Measurements from ENCODE around the gene GPR142. TPM values are rescaled to one million over a fixed set of nuclear protein-coding genes. Genes with fewer than 3 reads are reported as not detected.

GPR142 gene
- polyA plus RNA-seq, 1 of the 3 experiments (the other 2 are of a cell fraction), result not detected

DNA sequence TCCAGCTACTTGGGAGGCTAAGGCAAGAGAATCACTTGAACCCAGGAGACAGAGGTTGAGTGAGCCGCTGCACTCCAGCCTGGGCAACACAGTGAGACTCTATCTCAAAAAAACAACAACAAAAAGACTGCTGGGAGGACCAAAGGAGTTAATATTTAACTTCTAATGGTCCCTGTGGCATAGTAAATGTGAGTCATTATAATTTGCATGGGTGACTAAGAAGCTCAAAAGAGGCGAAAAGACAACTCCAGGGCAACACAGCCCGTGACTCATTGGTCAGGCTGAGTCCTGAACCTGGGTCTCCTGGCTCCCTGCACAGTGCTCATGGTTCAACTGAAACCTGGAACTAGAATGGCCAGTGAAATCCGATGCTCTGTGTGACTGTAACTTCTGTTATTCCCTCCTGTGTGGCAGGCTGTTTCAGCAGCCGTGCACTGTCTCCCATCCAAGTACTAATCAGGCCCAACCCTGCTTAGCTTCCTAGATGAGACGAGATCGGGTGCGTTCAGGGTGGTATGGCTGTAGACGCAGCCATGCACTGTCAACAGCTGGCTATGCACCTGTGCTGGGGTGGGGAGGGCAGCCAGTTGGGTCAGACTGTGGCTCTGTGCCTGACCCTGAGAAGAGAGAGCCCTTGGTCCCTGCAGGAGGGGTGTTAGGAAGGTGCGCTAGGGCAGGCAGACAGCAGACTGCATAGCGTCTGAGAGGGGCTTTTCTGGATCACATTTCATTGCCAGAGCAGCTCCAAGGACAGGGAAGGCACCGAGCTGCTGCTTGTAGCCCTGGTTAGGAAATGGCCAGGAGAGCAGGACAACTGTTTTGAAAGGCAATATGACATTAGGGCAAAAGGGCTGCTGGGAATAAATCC is 50.1 kb downstream of the GPR142 start:
- no peak overlapping the region for H3K4me2 ChIP-seq
- H3K27ac ChIP-seq (ENCODE audit: low read depth in 2 of 2, low read length in 1 of 2), result no peak overlapping the region
- TF ChIP-seq, protein P1, sequence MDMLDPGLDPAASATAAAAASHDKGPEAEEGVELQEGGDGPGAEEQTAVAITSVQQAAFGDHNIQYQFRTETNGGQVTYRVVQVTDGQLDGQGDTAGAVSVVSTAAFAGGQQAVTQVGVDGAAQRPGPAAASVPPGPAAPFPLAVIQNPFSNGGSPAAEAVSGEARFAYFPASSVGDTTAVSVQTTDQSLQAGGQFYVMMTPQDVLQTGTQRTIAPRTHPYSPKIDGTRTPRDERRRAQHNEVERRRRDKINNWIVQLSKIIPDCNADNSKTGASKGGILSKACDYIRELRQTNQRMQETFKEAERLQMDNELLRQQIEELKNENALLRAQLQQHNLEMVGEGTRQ (IDR thresholded peaks at IDR 0.05; ENCODE audit: borderline replicate concordance, low read depth, low read length), result no peak
- TF ChIP-seq SIN3A (IDR thresholded peaks at IDR 0.05; ENCODE audit: borderline replicate concordance, low read depth, low read length) (no peak), RAD21 (IDR thresholded peaks at IDR 0.05; ENCODE audit: low read length) (no peak), EP300 (IDR thresholded peaks at IDR 0.05; ENCODE audit: borderline replicate concordance in 1 of 2, low read depth in 1 of 2, low read length in 1 of 2) (no peak), NFIC (IDR thresholded peaks at IDR 0.05; ENCODE audit: borderline replicate concordance) (no peak), CHD2 (IDR thresholded peaks at IDR 0.05; ENCODE audit: low read length, partially characterized antibody) (no peak), RFX5 (IDR thresholded peaks at IDR 0.05; ENCODE audit: low read length) (no peak), GABPA (IDR thresholded peaks at IDR 0.05; ENCODE audit: low read depth) (no peak), YY1 (IDR thresholded peaks at IDR 0.05; ENCODE audit: low read depth) (no peak), MEF2A (IDR thresholded peaks at IDR 0.05; ENCODE audit: borderline replicate concordance, low read depth) (no peak), TCF12 (IDR thresholded peaks at IDR 0.05) (no peak), POLR2AphosphoS5 (IDR thresholded peaks at IDR 0.05; ENCODE audit: low read depth, low read length) (no peak), RCOR1 (IDR thresholded peaks at IDR 0.05; ENCODE audit: low read length) (no peak), SMC3 (IDR thresholded peaks at IDR 0.05; ENCODE audit: low read depth, low read length) (no peak), IRF3 (IDR thresholded peaks at IDR 0.05; ENCODE audit: low read depth, low read length) (no peak), FOSL2 (IDR thresholded peaks at IDR 0.05; ENCODE audit: borderline replicate concordance, low read depth) (no peak)
- TF ChIP-seq, protein P2, sequence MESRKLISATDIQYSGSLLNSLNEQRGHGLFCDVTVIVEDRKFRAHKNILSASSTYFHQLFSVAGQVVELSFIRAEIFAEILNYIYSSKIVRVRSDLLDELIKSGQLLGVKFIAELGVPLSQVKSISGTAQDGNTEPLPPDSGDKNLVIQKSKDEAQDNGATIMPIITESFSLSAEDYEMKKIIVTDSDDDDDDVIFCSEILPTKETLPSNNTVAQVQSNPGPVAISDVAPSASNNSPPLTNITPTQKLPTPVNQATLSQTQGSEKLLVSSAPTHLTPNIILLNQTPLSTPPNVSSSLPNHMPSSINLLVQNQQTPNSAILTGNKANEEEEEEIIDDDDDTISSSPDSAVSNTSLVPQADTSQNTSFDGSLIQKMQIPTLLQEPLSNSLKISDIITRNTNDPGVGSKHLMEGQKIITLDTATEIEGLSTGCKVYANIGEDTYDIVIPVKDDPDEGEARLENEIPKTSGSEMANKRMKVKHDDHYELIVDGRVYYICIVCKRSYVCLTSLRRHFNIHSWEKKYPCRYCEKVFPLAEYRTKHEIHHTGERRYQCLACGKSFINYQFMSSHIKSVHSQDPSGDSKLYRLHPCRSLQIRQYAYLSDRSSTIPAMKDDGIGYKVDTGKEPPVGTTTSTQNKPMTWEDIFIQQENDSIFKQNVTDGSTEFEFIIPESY (IDR thresholded peaks at IDR 0.05; ENCODE audit: borderline replicate concordance, low read depth), result no peak
- TF ChIP-seq, protein P3, sequence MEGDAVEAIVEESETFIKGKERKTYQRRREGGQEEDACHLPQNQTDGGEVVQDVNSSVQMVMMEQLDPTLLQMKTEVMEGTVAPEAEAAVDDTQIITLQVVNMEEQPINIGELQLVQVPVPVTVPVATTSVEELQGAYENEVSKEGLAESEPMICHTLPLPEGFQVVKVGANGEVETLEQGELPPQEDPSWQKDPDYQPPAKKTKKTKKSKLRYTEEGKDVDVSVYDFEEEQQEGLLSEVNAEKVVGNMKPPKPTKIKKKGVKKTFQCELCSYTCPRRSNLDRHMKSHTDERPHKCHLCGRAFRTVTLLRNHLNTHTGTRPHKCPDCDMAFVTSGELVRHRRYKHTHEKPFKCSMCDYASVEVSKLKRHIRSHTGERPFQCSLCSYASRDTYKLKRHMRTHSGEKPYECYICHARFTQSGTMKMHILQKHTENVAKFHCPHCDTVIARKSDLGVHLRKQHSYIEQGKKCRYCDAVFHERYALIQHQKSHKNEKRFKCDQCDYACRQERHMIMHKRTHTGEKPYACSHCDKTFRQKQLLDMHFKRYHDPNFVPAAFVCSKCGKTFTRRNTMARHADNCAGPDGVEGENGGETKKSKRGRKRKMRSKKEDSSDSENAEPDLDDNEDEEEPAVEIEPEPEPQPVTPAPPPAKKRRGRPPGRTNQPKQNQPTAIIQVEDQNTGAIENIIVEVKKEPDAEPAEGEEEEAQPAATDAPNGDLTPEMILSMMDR (IDR thresholded peaks at IDR 0.05), result no peak
- TF ChIP-seq, protein P4, sequence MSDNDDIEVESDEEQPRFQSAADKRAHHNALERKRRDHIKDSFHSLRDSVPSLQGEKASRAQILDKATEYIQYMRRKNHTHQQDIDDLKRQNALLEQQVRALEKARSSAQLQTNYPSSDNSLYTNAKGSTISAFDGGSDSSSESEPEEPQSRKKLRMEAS (IDR thresholded peaks at IDR 0.05; ENCODE audit: low read depth), result no peak
- TF ChIP-seq, protein P5, sequence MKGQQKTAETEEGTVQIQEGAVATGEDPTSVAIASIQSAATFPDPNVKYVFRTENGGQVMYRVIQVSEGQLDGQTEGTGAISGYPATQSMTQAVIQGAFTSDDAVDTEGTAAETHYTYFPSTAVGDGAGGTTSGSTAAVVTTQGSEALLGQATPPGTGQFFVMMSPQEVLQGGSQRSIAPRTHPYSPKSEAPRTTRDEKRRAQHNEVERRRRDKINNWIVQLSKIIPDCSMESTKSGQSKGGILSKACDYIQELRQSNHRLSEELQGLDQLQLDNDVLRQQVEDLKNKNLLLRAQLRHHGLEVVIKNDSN (IDR thresholded peaks at IDR 0.05; ENCODE audit: borderline replicate concordance, low read depth), result no peak
- CTCF ChIA-PET, result interaction anchor here (0.9 to 4.5 kb wide), 7 partner anchors 16 to 117 kb away, joined by 3 to 28 read pairs (median 4); no protein-coding TSS in a partner anchor
- H3K4me1 ChIP-seq (ENCODE audit: control insufficient read depth in 1 of 2, insufficient read depth in 2 of 2, low read depth in 1 of 2, low read length in 1 of 2), result no peaks in the 10 kb centered on the region
- no peaks in the 10 kb centered on the region for H3K9me3 ChIP-seq
- H3F3A ChIP-seq (replicated peaks; ENCODE audit: insufficient read depth), result no peaks in the 10 kb centered on the region
- H4K20me1 ChIP-seq (ENCODE audit: insufficient read depth), result no peaks in the 10 kb centered on the region
- H2AFZ ChIP-seq (ENCODE audit: low read depth), result no peak overlapping the region
- no peak overlapping the region for H3K9ac ChIP-seq
- POLR2A ChIA-PET, result no interaction called here
- H3K4me3 ChIP-seq (ENCODE audit: low read depth in 2 of 2, low read length in 1 of 2), result no peak overlapping the region
- no peaks in the 10 kb centered on the region for H3K27me3 ChIP-seq (ENCODE audit: insufficient read depth)
- H3K9me2 ChIP-seq, result no peaks in the 10 kb centered on the region
- 41% methylated on average over 10 of the region's 12 CpGs for WGBS (ENCODE audit: low lambda C conversion rate)
- H3K79me2 ChIP-seq (ENCODE audit: insufficient read depth), result no peaks in the 10 kb centered on the region
- H3K36me3 ChIP-seq (replicated peaks in 1 of 2; ENCODE audit: control insufficient read depth in 1 of 2, insufficient read depth in 2 of 2, low read length in 1 of 2), result no peaks in the 10 kb centered on the region
- no peak for DNase-seq

All from SK-N-SH (cell line).